H9 (cell line): ENCODE data around the gene SEC62. TPM values are rescaled to one million over a fixed set of nuclear protein-coding genes. Genes with fewer than 3 reads are reported as not detected.

Experiments used
- DNase-seq: peaks from one replicate; pipeline ENCODE4 v3.0.0-alpha.2; 2017
- H2AFZ ChIP-seq: one replicate; pipeline ENCODE4 v1.6.1; 2013; ENCODE audit warnings: mild to moderate bottlenecking, low read length, control low read depth, moderate library complexity
- H2AK5ac ChIP-seq: 2 replicates; pipeline ENCODE4 v1.6.1; 2013; ENCODE audit warnings: low read length, control low read depth, mixed read lengths; ENCODE audit not compliant: insufficient read length
- H2BK120ac ChIP-seq: one replicate; pipeline ENCODE4 v1.6.1; 2013; ENCODE audit warnings: low read depth, mild to moderate bottlenecking, low read length, control low read depth, inconsistent platforms; ENCODE audit not compliant: poor library complexity, severe bottlenecking
- H2BK12ac ChIP-seq: 2 replicates; pipeline ENCODE4 v1.6.1; 2013; ENCODE audit warnings: low read length, control low read depth, mixed read lengths, low read depth; ENCODE audit not compliant: insufficient read length
- H2BK15ac ChIP-seq: 2 replicates; pipeline ENCODE4 v1.6.1; 2013; ENCODE audit warnings: low read depth, low read length, control low read depth
- H2BK20ac ChIP-seq: one replicate; pipeline ENCODE4 v1.6.1; 2013; ENCODE audit warnings: low read depth, mild to moderate bottlenecking, low read length, control low read depth, inconsistent platforms; ENCODE audit not compliant: poor library complexity, severe bottlenecking
- H2BK5ac ChIP-seq: 2 replicates; pipeline ENCODE4 v1.6.1; 2013; ENCODE audit warnings: low read length, control low read depth, mixed read lengths; ENCODE audit not compliant: insufficient read length
- H3K14ac ChIP-seq: 2 replicates; pipeline ENCODE4 v1.6.1; 2013; ENCODE audit warnings: low read length, control low read depth; ENCODE audit not compliant: insufficient read depth
- H3K18ac ChIP-seq: 2 replicates; pipeline ENCODE4 v1.6.1; 2013; ENCODE audit warnings: low read depth, mild to moderate bottlenecking, mixed read lengths, low read length, control low read depth; ENCODE audit not compliant: insufficient read length
- H3K23ac ChIP-seq: 2 replicates; pipeline ENCODE4 v1.6.1; 2013; ENCODE audit warnings: low read length, control low read depth, mixed read lengths, low read depth; ENCODE audit not compliant: insufficient read length
- H3K23me2 ChIP-seq: 2 replicates; pipeline ENCODE4 v1.6.1; 2013; ENCODE audit warnings: low read depth, mild to moderate bottlenecking, mixed read lengths, low read length, control low read depth; ENCODE audit not compliant: insufficient read length, poor library complexity, severe bottlenecking
- H3K27ac ChIP-seq: 2 replicates; pipeline ENCODE4 v1.5.1; 2013; ENCODE audit warnings: low read length, control low read depth, mixed read lengths, low read depth; ENCODE audit not compliant: insufficient read length
- H3K27me3 ChIP-seq: 2 replicates; pipeline ENCODE4 v1.6.1; 2013; ENCODE audit warnings: low read length, control low read depth, inconsistent platforms; ENCODE audit not compliant: insufficient read depth
- H3K4ac ChIP-seq: 2 replicates; pipeline ENCODE4 v1.6.1; 2013; ENCODE audit warnings: low read depth, mild to moderate bottlenecking, control low read depth, inconsistent platforms, low read length, moderate library complexity
- H3K4me1 ChIP-seq: 2 replicates; pipeline ENCODE4 v1.6.1; 2013; ENCODE audit warnings: low read length, control low read depth, inconsistent platforms; ENCODE audit not compliant: insufficient read depth
- H3K4me2 ChIP-seq: 2 replicates; pipeline ENCODE4 v1.6.1; 2013; ENCODE audit warnings: low read length, control low read depth, mixed read lengths; ENCODE audit not compliant: insufficient read length, insufficient read depth
- H3K56ac ChIP-seq: 2 replicates; pipeline ENCODE4 v1.6.1; 2013; ENCODE audit warnings: low read depth, mild to moderate bottlenecking, mixed read lengths, low read length, control low read depth; ENCODE audit not compliant: insufficient read length
- H3K79me1 ChIP-seq: 2 replicates; pipeline ENCODE4 v1.6.1; 2013; ENCODE audit warnings: low read depth, mild to moderate bottlenecking, moderate library complexity, low read length, control low read depth, inconsistent platforms; ENCODE audit not compliant: insufficient read depth, poor library complexity, severe bottlenecking
- H3K79me2 ChIP-seq: 2 replicates; pipeline ENCODE4 v1.6.1; 2013; ENCODE audit warnings: low read length, control low read depth, inconsistent platforms; ENCODE audit not compliant: insufficient read depth
- H3K9ac ChIP-seq: 2 replicates; pipeline ENCODE4 v1.6.1; 2013; ENCODE audit warnings: low read length, control low read depth, mixed read lengths; ENCODE audit not compliant: insufficient read length; ENCODE audit errors: extremely low read depth
- H3K9me3 ChIP-seq: one replicate; pipeline ENCODE4 v1.6.1; 2013; ENCODE audit warnings: low read depth, low read length, inconsistent platforms; ENCODE audit not compliant: control insufficient read depth
- H3T11ph ChIP-seq: one replicate; pipeline ENCODE4 v1.6.1; 2013; ENCODE audit warnings: mild to moderate bottlenecking, low read length, control low read depth, inconsistent platforms
- H4K20me1 ChIP-seq: one replicate; pipeline ENCODE4 v1.6.1; 2013; ENCODE audit not compliant: control insufficient read depth, insufficient read length, insufficient read depth
- H4K5ac ChIP-seq: 2 replicates; pipeline ENCODE4 v1.6.1; 2013; ENCODE audit warnings: low read depth, mild to moderate bottlenecking, mixed read lengths, low read length, control low read depth; ENCODE audit not compliant: insufficient read length
- H4K8ac ChIP-seq: replicated peaks from 2 replicates; pipeline ENCODE4 v1.6.1; 2013; ENCODE audit warnings: low read length, control low read depth, mixed read lengths, low read depth; ENCODE audit not compliant: insufficient read length
- H4K91ac ChIP-seq: 2 replicates; pipeline ENCODE4 v1.6.1; 2013; ENCODE audit warnings: low read depth, mild to moderate bottlenecking, moderate library complexity, mixed read lengths, low read length, control low read depth; ENCODE audit not compliant: insufficient read length
- H3K27ac Mint-ChIP-seq, 3 experiments: 2 replicates in 2 of 3; 3 replicates in 1 of 3; pipeline ENCODE4 v1.8.0; 2020 to 2021; ENCODE audit warnings: mixed read lengths in 3 of 3, mild to moderate bottlenecking in 1 of 3, moderate library complexity in 1 of 3
- H3K27me3 Mint-ChIP-seq: 2 replicates; pipeline ENCODE4 v1.8.0; 2021; ENCODE audit warnings: low read depth, mild to moderate bottlenecking, moderate library complexity, mixed read lengths
- H3K36me3 Mint-ChIP-seq, 3 experiments: 2 replicates in 2 of 3; 3 replicates in 1 of 3; pipeline ENCODE4 v1.8.0; 2020 to 2021; ENCODE audit warnings: low read depth in 3 of 3, mixed read lengths in 3 of 3; ENCODE audit not compliant: insufficient read depth in 1 of 3
- H3K4me1 Mint-ChIP-seq, 2 experiments: 2 replicates each; pipeline ENCODE4 v1.8.0; 2020; ENCODE audit warnings: mixed read lengths in 2 of 2
- H3K4me3 Mint-ChIP-seq, 2 experiments: 2 replicates in 1 of 2; 3 replicates in 1 of 2; pipeline ENCODE4 v1.8.0; 2020 to 2021; ENCODE audit warnings: mild to moderate bottlenecking in 2 of 2, mixed read lengths in 2 of 2, moderate library complexity in 1 of 2
- H3K9me3 Mint-ChIP-seq, 2 experiments: 2 replicates in 1 of 2; 3 replicates in 1 of 2; pipeline ENCODE4 v1.8.0; 2020; ENCODE audit warnings: mild to moderate bottlenecking in 2 of 2, mixed read lengths in 2 of 2, moderate library complexity in 1 of 2
- CTCF ChIP-seq: fragments of 200-600 bp; sonication (generic); conservative IDR thresholded peaks from 3 replicates; pipeline ENCODE4 v1.8.0; 2021; ENCODE audit warnings: antibody characterized with exemption, mild to moderate bottlenecking
- WGBS: extraction: QIAGEN DNeasy Blood & Tissue Kit; methylation state at CpG from one replicate; pipeline ENCODE4 v1.1.7; 2013; ENCODE audit warnings: missing lambda C conversion rate, low lambda C conversion rate, mixed read lengths; ENCODE audit not compliant: insufficient read length; ENCODE audit errors: extremely low coverage; 5-methylcytosine and 5-hydroxymethylcytosine counted together
- total RNA-seq: library from RNA; stranded (reverse); gene quantifications from 2 replicates; pipeline ENCODE4 v1.2.1, GENCODE V29; 2021

The SEC62 gene
- total RNA-seq, 1 experiment from 2014 or later = 98.7 TPM

GRCh38 chr3:169954142-169954756 is 12.4 kb upstream of the SEC62 start:
- H3K4me1 Mint-ChIP-seq = no peaks in the 10 kb centered on the region
- H3K27me3 Mint-ChIP-seq = no peaks in the 10 kb centered on the region; the same call in 1 of the 2 replicates

More at GRCh38 chr3:169954142-169954756, 12.4 kb upstream of the SEC62 start:
- Histone ChIP-seq H3K27me3 (no peaks in the 10 kb centered on the region), H4K8ac (no peak overlapping the region), H3K23ac (no peak overlapping the region), H2BK5ac (no peak overlapping the region), H4K5ac (no peak overlapping the region), H3K27ac (no peak overlapping the region), H3K9ac (no peak overlapping the region), H3K79me2 (no peaks in the 10 kb centered on the region), H3K4ac (no peak overlapping the region), H2AK5ac (no peak overlapping the region), H3K23me2 (no peaks in the 10 kb centered on the region), H2AFZ (no peak overlapping the region), H3K56ac (no peak overlapping the region), H3K14ac (no peak overlapping the region), H4K20me1 (no peaks in the 10 kb centered on the region), H3K18ac (no peak overlapping the region), H2BK20ac (no peak overlapping the region), H3K4me2 (no peak overlapping the region), H3T11ph (no peak overlapping the region), H3K9me3 (no peaks in the 10 kb centered on the region), H3K79me1 (no peaks in the 10 kb centered on the region), H2BK15ac (no peak overlapping the region), H2BK120ac (no peak overlapping the region), H3K4me1 (no peaks in the 10 kb centered on the region), H4K91ac (no peak overlapping the region), H2BK12ac (no peak overlapping the region)
- Mint-ChIP-seq H3K36me3 (no peaks in the 10 kb centered on the region), H3K9me3 (no peaks in the 10 kb centered on the region), H3K27ac (no peak overlapping the region), H3K4me3 (no peak overlapping the region)
- WGBS = no CpG with 5 or more reads among the region's 6 CpGs
- DNase-seq = no peak
- TF ChIP-seq CTCF = no peak
